Rectal smooth muscle tissue (tissue), 1 donor: ENCODE results near the gene PIP4K2A.

ENCODE experiments used
- H3K27ac ChIP-seq: one replicate; pipeline ENCODE4 v1.7.0; 2013; ENCODE audit warnings: low read depth, low read length, inconsistent platforms
- H3K27me3 ChIP-seq: one replicate; pipeline ENCODE4 v1.7.0; 2013; ENCODE audit warnings: low read length; ENCODE audit not compliant: control insufficient read depth, insufficient read depth
- H3K36me3 ChIP-seq: one replicate; pipeline ENCODE4 v1.7.0; 2013; ENCODE audit warnings: low read length; ENCODE audit not compliant: control insufficient read depth, insufficient read depth
- H3K4me1 ChIP-seq: one replicate; pipeline ENCODE4 v1.7.0; 2013; ENCODE audit warnings: low read length; ENCODE audit not compliant: control insufficient read depth, insufficient read depth
- H3K4me3 ChIP-seq: one replicate; pipeline ENCODE4 v1.7.0; 2013; ENCODE audit warnings: low read length
- H3K9ac ChIP-seq: one replicate; pipeline ENCODE4 v1.7.0; 2013; ENCODE audit warnings: low read length

PIP4K2A gene

DNA sequence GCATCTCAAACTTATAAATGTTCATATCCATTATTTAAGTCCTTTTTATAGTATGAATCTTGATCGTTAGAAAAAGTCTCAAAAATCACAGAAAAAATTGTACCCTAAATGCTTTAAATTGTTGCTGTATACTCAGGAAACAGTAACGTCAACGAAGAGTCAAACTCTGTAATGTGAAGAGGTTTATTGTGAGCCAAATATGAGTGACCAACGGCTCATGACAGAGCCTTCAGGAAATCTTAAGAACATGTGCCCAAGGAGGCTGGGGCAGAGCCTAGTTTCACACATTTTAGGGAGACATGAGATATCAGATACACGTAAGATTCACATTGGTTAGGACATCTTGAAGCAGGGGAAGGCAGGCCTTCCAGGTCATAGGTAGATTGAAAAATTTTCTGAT is 86.1 kb downstream of the PIP4K2A start:
- Histone ChIP-seq H3K4me3 (no peak overlapping the region), H3K36me3 (no peaks in the 10 kb centered on the region), H3K9ac (no peak overlapping the region), H3K27me3 (no peaks in the 10 kb centered on the region), H3K27ac (no peak overlapping the region), H3K4me1 (peaks cover 10% of the 10 kb centered on the region)

DNA sequence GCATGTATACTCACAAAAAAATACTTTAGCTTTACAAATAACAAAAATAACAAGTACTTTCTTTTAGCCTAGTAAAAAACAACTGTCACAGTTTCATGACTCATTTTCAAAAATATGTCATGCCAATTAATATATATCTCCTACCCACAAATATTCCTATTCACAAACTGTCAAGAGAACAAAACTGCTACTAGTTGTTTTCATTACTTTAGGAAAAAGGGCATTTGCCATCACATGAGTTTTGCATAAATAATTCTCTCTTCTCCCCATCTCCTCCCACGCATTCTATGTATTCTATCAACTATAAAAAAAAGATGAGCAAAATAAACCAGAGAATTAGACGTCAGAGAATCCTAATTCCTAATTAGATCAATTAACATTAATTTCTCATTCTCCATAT is 87.6 kb downstream of the PIP4K2A start:
- Histone ChIP-seq H3K27me3 (no peaks in the 10 kb centered on the region), H3K36me3 (no peaks in the 10 kb centered on the region), H3K27ac (no peak overlapping the region), H3K4me1 (peaks cover 10% of the 10 kb centered on the region), H3K4me3 (no peak overlapping the region), H3K9ac (no peak overlapping the region)

DNA sequence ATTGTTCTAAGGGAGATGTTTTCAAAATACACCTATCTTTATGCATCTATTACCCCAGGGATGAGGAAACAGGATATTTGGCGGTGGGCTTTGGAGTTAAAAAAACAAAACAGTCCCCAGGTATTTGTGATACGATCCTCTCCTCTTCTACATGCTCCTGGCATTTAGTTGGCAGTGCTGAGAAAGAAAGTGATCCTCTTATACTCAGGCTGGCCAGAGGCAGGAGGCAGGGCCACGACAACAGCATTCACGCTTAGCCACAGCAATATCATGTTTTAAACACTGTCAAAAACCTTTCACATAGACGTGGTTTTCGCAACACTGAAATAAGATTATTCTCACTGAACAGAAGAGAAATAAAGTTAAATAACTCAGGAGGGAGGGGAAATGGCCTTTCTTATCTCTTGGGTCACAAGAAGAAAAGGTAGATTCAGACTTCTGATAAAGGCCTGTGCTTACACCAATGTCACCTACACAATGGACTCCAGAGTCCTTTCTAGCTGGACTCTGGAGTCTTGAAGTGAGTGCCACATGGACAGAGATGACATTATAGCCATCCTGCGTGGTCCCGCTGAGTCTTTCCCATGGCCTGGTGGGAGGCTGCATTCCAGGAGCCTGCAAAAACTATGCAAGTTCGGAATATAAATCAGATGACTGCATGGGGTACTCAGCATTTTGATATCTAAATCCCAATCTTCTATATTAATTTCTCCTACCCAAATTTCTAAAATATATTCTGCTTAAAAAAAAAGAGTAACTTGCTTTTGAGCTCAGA is 88.7 kb downstream of the PIP4K2A start:
- Histone ChIP-seq H3K36me3 (no peaks in the 10 kb centered on the region), H3K9ac (no peak overlapping the region), H3K27me3 (no peaks in the 10 kb centered on the region), H3K4me3 (no peak overlapping the region), H3K27ac (no peak overlapping the region), H3K4me1 (peaks cover 10% of the 10 kb centered on the region)

DNA sequence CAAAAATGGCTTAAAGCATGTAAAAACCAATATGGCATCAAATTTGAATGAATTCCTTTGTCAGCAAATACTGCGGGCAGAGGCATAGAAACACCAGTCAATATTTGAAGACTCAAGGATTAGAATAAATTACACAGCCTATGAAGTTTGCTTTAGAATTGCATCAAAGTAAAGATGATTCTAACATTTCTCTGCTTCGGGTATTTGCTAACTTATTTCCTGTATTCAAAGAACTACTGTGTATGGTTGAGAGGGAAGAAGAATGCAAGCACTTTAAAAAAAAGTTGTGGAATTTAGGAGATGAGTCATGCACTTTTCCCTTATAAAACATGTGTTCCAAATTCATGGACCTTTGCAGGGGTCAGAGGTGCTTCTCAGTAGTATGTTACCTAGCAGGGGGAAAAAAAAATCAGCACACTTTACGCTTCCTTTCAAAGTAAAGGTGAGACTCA is 90.1 kb downstream of the PIP4K2A start:
- Histone ChIP-seq H3K9ac (no peak overlapping the region), H3K27ac (no peak overlapping the region), H3K4me1 (peaks cover 10% of the 10 kb centered on the region), H3K36me3 (no peaks in the 10 kb centered on the region), H3K4me3 (no peak overlapping the region), H3K27me3 (no peaks in the 10 kb centered on the region)

DNA sequence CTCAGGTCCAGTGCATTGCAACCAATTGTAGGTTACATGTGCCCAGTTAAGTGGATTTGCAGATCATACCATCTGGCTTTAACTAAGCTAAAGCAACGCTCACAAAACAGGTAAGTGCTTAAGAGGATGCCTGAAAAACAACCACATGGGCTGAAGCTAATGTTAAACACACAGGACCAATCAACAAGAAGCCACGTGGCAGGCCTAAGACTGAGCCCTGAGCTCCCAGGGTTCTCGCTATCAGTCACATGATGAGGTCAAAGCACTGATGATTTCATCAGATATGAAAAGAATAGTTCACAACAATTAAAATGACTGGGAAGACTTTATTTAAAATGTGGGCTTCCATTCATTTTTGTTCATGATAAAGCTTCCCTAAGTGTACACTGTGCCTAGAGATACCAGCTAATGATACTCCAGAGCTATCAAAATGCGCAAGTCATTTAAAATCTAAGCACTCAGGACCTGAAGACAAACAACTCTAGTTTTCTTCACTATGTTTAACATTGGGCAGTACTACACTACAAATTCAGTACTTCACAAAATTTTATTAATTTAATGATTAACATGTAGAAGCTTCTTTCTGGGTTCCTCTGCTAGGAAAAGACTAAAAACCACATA is 90.6 kb downstream of the PIP4K2A start:
- H3K27me3 ChIP-seq, result no peaks in the 10 kb centered on the region
- no peaks in the 10 kb centered on the region for H3K36me3 ChIP-seq
- H3K27ac ChIP-seq, result no peak overlapping the region
- peaks cover 10% of the 10 kb centered on the region for H3K4me1 ChIP-seq
- no peak overlapping the region for H3K4me3 ChIP-seq
- no peak overlapping the region for H3K9ac ChIP-seq

DNA sequence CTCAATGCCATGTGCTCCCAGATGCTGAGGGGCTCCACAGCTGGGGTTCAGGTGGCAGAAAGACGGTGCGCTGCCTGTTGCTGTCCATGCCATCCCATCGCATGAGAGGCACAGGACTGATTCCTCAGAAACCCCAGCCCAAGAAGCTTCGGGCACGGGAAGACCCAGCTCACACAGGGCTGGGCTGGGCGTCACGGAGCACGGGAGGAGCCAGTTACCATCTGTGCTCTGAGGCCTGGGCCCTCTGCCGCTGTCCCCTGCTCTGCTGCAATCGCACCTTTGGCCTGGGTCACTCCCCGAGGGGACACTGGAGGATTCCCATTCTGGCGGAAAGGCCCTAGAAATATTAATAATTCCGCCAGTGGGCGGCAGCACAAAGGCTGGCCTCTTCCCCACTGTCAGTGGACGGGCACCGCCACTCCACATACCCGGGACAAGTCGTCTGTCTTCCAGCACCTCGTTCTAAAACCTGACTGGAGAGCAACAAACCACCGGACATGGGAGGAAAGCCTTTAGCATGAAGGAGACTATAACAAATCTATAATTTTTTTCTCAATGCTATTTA is 92.1 kb downstream of the PIP4K2A start:
- no peaks in the 10 kb centered on the region for H3K27me3 ChIP-seq
- peaks cover 12% of the 10 kb centered on the region for H3K4me1 ChIP-seq
- no peak overlapping the region for H3K4me3 ChIP-seq
- H3K9ac ChIP-seq, result no peak overlapping the region
- no peaks in the 10 kb centered on the region for H3K36me3 ChIP-seq
- H3K27ac ChIP-seq, result no peak overlapping the region

DNA sequence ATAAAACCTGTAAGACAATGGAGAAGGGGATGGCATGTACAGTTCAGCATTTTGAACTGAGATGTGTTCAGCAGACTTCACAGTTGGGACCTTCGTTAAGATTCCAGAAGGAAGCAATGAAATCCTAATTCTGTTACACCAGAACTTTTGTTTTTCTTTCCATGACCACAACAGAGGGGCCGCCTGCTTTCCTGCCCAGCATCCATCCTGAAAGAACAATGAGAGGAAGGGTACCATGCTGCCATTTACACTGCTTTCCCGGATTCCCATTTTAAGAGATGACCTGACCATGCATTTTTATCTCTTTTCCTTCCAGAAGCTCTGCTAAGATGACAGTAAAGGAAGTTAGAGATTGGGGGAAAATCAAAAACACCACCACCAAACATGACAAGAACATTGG is 92.7 kb downstream of the PIP4K2A start:
- H3K36me3 ChIP-seq, result no peaks in the 10 kb centered on the region
- H3K4me1 ChIP-seq, result peaks cover 12% of the 10 kb centered on the region
- H3K4me3 ChIP-seq, result no peak overlapping the region
- H3K27me3 ChIP-seq, result no peaks in the 10 kb centered on the region
- H3K27ac ChIP-seq, result no peak overlapping the region
- no peak overlapping the region for H3K9ac ChIP-seq

DNA sequence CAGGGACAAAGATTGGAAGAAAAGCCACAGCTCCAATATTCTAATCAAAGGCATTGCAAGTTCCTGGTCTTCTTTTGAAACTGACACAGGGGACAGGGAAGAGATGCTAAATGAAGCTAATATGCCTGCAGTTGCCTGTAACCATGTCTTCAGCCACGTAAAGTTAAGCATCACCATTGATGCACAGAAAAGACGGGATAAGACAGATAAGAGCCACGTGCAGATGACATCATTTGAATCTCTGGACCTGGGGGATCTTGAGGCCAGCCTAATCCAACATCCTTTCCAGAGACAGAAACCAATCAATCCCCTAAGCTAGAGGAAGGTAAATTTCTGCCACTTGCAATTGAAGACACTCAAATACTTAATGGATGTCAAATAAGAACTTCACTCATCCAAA is 93.4 kb downstream of the PIP4K2A start:
- no peaks in the 10 kb centered on the region for H3K27me3 ChIP-seq
- H3K4me3 ChIP-seq, result no peak overlapping the region
- H3K27ac ChIP-seq, result no peak overlapping the region
- H3K4me1 ChIP-seq, result peaks cover 12% of the 10 kb centered on the region
- no peaks in the 10 kb centered on the region for H3K36me3 ChIP-seq
- no peak overlapping the region for H3K9ac ChIP-seq

DNA sequence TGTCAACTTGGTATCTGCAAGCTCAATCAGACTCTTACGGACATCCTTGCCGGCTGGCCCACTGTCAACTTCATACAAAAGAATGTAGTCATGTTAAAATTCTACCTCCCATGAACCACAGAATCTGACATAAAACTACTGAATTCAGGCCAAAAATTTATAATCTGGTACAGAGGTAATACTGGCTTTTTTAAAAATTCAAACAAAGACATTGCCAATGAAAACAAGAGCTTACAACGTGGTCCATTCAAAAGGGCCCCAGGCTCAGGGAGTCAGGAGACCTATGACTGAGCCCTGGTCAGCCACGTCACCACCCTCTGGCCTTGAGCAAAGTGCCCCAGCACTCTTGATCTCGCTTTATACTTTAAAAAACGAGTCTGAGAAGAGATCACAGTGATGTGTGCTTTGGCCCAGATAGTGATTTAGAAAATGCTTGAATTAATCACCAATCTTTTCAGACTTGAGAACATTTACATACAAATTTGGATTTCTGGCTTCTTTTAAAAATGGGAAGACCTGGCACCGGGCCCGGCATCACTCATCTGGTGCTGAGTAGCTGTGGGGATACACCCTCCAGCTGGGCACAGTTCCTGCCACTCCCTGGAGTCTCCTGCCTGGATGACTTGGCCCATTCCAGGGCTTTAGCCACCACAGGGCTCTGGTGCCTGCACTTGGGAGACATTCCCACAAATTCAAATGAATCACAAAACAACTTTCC is 94.1 kb downstream of the PIP4K2A start:
- peak overlapping the region; percentile 3 for H3K27ac ChIP-seq
- peaks cover 7% of the 10 kb centered on the region for H3K4me1 ChIP-seq
- no peak overlapping the region for H3K4me3 ChIP-seq
- no peaks in the 10 kb centered on the region for H3K36me3 ChIP-seq
- H3K27me3 ChIP-seq, result no peaks in the 10 kb centered on the region
- no peak overlapping the region for H3K9ac ChIP-seq

DNA sequence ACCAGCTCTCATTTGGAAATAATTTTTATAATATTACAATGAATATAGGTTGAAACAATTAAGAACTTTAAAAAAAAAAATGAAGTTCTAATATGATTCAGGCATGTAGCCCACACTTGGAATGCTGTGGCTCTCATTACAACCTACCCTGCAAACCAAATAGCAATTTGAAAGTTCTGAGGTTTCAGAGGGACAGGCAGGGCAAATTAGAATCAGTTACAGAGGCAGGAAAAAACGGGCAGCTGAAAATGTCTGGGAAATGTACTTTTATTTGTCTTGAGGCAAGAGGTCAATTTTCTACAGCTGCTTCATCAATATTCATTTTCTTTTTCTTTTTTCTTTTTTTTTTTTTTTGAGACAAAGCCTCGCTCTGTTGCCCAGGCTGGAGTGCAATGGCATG is 95.3 kb downstream of the PIP4K2A start:
- H3K4me1 ChIP-seq, result peaks cover 2% of the 10 kb centered on the region

DNA sequence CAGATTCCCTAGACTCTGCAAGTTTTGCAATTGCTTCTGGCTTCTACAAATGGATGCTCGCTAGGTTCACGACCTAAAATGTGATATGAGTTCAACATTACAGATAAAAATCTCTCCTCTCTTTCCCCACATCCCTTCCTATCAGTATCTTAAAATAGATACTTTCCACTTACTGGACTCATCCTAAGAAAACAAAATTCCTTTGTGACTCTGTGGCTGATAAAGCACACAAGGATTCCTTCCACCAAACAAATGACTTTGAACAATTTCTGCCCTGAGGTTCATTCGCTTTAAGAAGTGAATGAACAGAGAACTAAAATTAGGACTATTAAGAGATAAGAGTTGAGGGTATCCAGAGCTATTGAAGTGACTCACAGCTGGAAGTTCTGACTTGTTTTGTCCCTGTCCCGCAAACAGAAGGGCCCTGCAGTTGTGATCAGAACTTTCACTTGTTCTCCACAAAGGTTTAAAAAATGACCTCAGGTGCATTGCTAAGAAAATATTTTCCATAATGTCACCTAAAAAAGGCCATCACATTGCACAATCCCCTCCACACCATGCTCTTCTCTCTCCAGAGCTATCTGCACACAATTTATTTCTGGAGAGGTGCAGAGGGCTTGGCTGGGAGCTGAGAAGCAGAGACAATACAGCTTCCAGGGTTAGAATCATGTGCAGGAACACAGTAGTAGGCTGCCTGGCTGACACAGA is 96.1 kb downstream of the PIP4K2A start:
- no peak overlapping the region for H3K27ac ChIP-seq
- no peaks in the 10 kb centered on the region for H3K27me3 ChIP-seq
- H3K4me1 ChIP-seq, result peaks cover 2% of the 10 kb centered on the region
- no peak overlapping the region for H3K4me3 ChIP-seq
- H3K36me3 ChIP-seq, result no peaks in the 10 kb centered on the region
- no peak overlapping the region for H3K9ac ChIP-seq

More for the DNA sequence above, 95.3 kb downstream of the PIP4K2A start:
- no peak overlapping the region for H3K27ac ChIP-seq
- H3K36me3 ChIP-seq, result no peaks in the 10 kb centered on the region
- no peak overlapping the region for H3K9ac ChIP-seq
- H3K27me3 ChIP-seq, result no peaks in the 10 kb centered on the region
- H3K4me3 ChIP-seq, result no peak overlapping the region

DNA sequence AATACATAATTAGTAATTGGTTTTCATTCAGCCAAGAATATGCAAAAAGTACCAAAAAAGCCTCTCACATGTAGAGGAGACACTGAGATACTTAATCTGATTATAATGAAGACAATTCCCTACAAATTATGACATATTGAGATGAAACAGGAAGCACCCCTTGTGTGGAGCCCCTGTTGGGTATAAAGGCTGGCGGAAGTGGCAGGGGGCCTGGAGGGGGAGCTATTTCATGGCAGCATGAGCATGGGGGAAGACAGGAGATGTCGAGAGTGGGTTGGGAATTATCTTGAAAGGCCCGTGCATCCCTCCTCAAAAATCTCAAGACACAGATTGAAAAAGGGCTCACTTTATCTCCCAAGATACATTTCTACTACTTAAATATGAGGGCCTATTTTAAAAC is 96.9 kb downstream of the PIP4K2A start:
- H3K9ac ChIP-seq, result no peak overlapping the region
- H3K27me3 ChIP-seq, result no peaks in the 10 kb centered on the region
- H3K4me3 ChIP-seq, result no peak overlapping the region
- no peaks in the 10 kb centered on the region for H3K36me3 ChIP-seq
- peaks cover 2% of the 10 kb centered on the region for H3K4me1 ChIP-seq
- H3K27ac ChIP-seq, result no peak overlapping the region
